Ascending aorta (tissue), 2 donors: ENCODE measurements around the gene UST. TPM values are rescaled to one million over a fixed set of nuclear protein-coding genes. Genes with fewer than 3 reads are reported as not detected.

Experiments
- DNase-seq, 2 donors: peaks; one replicate each; pipeline ENCODE4 v3.0.0-alpha.2; 2019; ENCODE audit warnings: low spot score in 2 of 2
- H3K27ac ChIP-seq, 2 donors: fragments of 200-600 bp; sonication (generic); one replicate each; pipeline ENCODE4 v1.5.1; 2016 to 2017; ENCODE audit warnings: mild to moderate bottlenecking in 1 of 2
- H3K27me3 ChIP-seq: fragments of 200-600 bp; sonication (generic); one replicate; pipeline ENCODE4 v1.5.1; 2017
- H3K36me3 ChIP-seq, 2 donors: fragments of 200-600 bp; sonication (generic); one replicate each; pipeline ENCODE4 v1.5.1; 2016
- H3K4me1 ChIP-seq, 2 donors: fragments of 200-600 bp; sonication (generic); one replicate each; pipeline ENCODE4 v1.5.1; 2016 to 2017; ENCODE audit warnings: mild to moderate bottlenecking in 1 of 2
- H3K4me3 ChIP-seq, 2 donors: fragments of 200-600 bp; sonication (generic); one replicate each; pipeline ENCODE4 v1.5.1; 2016 to 2017; ENCODE audit warnings: mild to moderate bottlenecking in 1 of 2
- H3K9me3 ChIP-seq, 2 donors: fragments of 200-600 bp; sonication (generic); one replicate each; pipeline ENCODE4 v1.5.1; 2016
- CTCF ChIP-seq, 3 experiments: fragments of 200-600 bp in 2 of 3; fragments of 450-650 bp in 1 of 3; sonication (generic) in 2 of 3; IDR thresholded peaks; one replicate each; pipeline ENCODE4 v1.5.1; 2016 to 2019; ENCODE audit warnings: antibody characterized with exemption in 3 of 3, mild to moderate bottlenecking in 1 of 3, moderate library complexity in 1 of 3
- intact Hi-C: fragments of 100-400 bp; cut with DNase I; formaldehyde crosslinking; loops from one replicate; pipeline ENCODE4 v1.15.1; 2023
- total RNA-seq: library from RNA; depleted of rRNA; stranded (reverse); fragments of >200 nt; gene quantifications from one replicate; pipeline ENCODE4 v1.1.0, GENCODE V29; 2016

The UST gene
- total RNA-seq, 1 donor from 2014 or later, result 27.0 TPM

GRCh38 chr6:149081281-149081680 is 334.5 kb downstream of the UST start:
- H3K27me3 ChIP-seq, result no peaks in the 10 kb centered on the region
- H3K4me3 ChIP-seq, result no peak overlapping the region
- no peaks in the 10 kb centered on the region for H3K9me3 ChIP-seq
- TF ChIP-seq CTCF (IDR thresholded peaks at IDR 0.05), result no peak
- H3K36me3 ChIP-seq, result no peaks in the 10 kb centered on the region
- peaks cover 4 to 34% of the 10 kb centered on the region in 2 donors for H3K4me1 ChIP-seq
- no peak for DNase-seq
- intact Hi-C loops, result loop anchor here (2.0 to 5.0 kb wide), 2 partner anchors 48 to 436 kb away; no protein-coding TSS in a partner anchor
- H3K27ac ChIP-seq, result peak overlapping the region; percentile 57 to 77

- no peaks in the 10 kb centered on the region for H3K36me3 ChIP-seq
- peak; percentile 54 to 75 (median 65) for TF ChIP-seq CTCF (IDR thresholded peaks at IDR 0.05)
- no peaks in the 10 kb centered on the region for H3K9me3 ChIP-seq
- H3K27me3 ChIP-seq, result no peaks in the 10 kb centered on the region
- peak in 1 of 2 donors; percentile 87 for DNase-seq
- intact Hi-C loops, result loop anchor here (1.0 to 5.0 kb wide), 2 partner anchors 350 to 435 kb away; no protein-coding TSS in a partner anchor
- H3K4me1 ChIP-seq, result peaks cover 4 to 31% of the 10 kb centered on the region in 2 donors
- H3K27ac ChIP-seq, result no peak overlapping the region
- no peak overlapping the region for H3K4me3 ChIP-seq
Observed at GRCh38 chr6:149082320-149082719, 335.5 kb downstream of the UST start.

GRCh38 chr6:149084026-149084425 is 337.2 kb downstream of the UST start:
- DNase-seq, result no peak
- H3K27me3 ChIP-seq, result no peaks in the 10 kb centered on the region
- H3K4me3 ChIP-seq, result no peak overlapping the region
- H3K4me1 ChIP-seq, result peaks cover 4 to 22% of the 10 kb centered on the region in 2 donors
- intact Hi-C loops, result loop anchor here (5.0 kb wide), 1 partner anchor 433 kb away; no protein-coding TSS in a partner anchor
- no peak overlapping the region for H3K27ac ChIP-seq
- no peaks in the 10 kb centered on the region for H3K9me3 ChIP-seq
- TF ChIP-seq CTCF (IDR thresholded peaks at IDR 0.05), result no peak
- H3K36me3 ChIP-seq, result no peaks in the 10 kb centered on the region

GRCh38 chr6:149084808-149085556 is 338.2 kb downstream of the UST start:
- Histone ChIP-seq H3K4me3 (no peak overlapping the region), H3K9me3 (no peaks in the 10 kb centered on the region), H3K27me3 (no peaks in the 10 kb centered on the region), H3K4me1 (peaks cover 4 to 14% of the 10 kb centered on the region in 2 donors), H3K36me3 (no peaks in the 10 kb centered on the region), H3K27ac (no peak overlapping the region)
- DNase-seq, result no peak
- TF ChIP-seq CTCF (IDR thresholded peaks at IDR 0.05), result no peak
- intact Hi-C loops, result loop anchor here (5.0 kb wide), 1 partner anchor 432 kb away; no protein-coding TSS in a partner anchor

- no peaks in the 10 kb centered on the region for H3K36me3 ChIP-seq
- no peak for TF ChIP-seq CTCF (IDR thresholded peaks at IDR 0.05)
- no peaks in the 10 kb centered on the region for H3K9me3 ChIP-seq
- intact Hi-C loops, result no loop called here
- H3K4me1 ChIP-seq, result peaks cover 3 to 9% of the 10 kb centered on the region in 2 donors
- H3K27me3 ChIP-seq, result no peaks in the 10 kb centered on the region
- no peak overlapping the region for H3K4me3 ChIP-seq
- H3K27ac ChIP-seq, result no peak overlapping the region
- no peak for DNase-seq
Observed at GRCh38 chr6:149085557-149085938, 338.7 kb downstream of the UST start.
